ENCODE data around the gene GRIN2A. TPM values are rescaled to one million over a fixed set of nuclear protein-coding genes. Genes with fewer than 3 reads are reported as not detected.

GRIN2A gene
- total and polyA plus RNA-seq, 2 experiments from 2014 or later = 0.42 to 5.5 TPM

GRCh38 chr16:10069374-10069773 lies 112.9 kb downstream of the GRIN2A start:
- Histone ChIP-seq H3K9me3 (ENCODE audit: low read depth) (no peaks in the 10 kb centered on the region), H3K4me3 (no peak overlapping the region), H3K4me1 (ENCODE audit: low read depth) (no peaks in the 10 kb centered on the region), H3K27ac (no peak overlapping the region), H3K36me3 (no peaks in the 10 kb centered on the region), H3K27me3 (no peaks in the 10 kb centered on the region)
- no peak for TF ChIP-seq CTCF (IDR thresholded peaks at IDR 0.05; ENCODE audit: low read depth, low read length)
- DNase-seq (ENCODE audit: low read depth in 1 of 2, low spot score in 1 of 2) = peak in 1 of 2 donors; percentile 37

GRCh38 chr16:10067835-10068234 lies 114.4 kb downstream of the GRIN2A start:
- H3K4me1 ChIP-seq (ENCODE audit: low read depth) = no peaks in the 10 kb centered on the region
- H3K9me3 ChIP-seq (ENCODE audit: low read depth) = no peaks in the 10 kb centered on the region
- no peak for TF ChIP-seq CTCF (IDR thresholded peaks at IDR 0.05; ENCODE audit: low read depth, low read length)
- no peaks in the 10 kb centered on the region for H3K36me3 ChIP-seq
- no peaks in the 10 kb centered on the region for H3K27me3 ChIP-seq
- DNase-seq (ENCODE audit: low read depth in 1 of 2, low spot score in 1 of 2) = no peak
- H3K27ac ChIP-seq = no peak overlapping the region
- no peak overlapping the region for H3K4me3 ChIP-seq

GRCh38 chr16:10067406-10067805 lies 114.8 kb downstream of the GRIN2A start:
- Histone ChIP-seq H3K4me3 (no peak overlapping the region), H3K36me3 (no peaks in the 10 kb centered on the region), H3K9me3 (ENCODE audit: low read depth) (no peaks in the 10 kb centered on the region), H3K27me3 (no peaks in the 10 kb centered on the region), H3K27ac (no peak overlapping the region), H3K4me1 (ENCODE audit: low read depth) (peaks cover under 1% of the 10 kb centered on the region)
- DNase-seq (ENCODE audit: low read depth in 1 of 2, low spot score in 1 of 2) = no peak
- TF ChIP-seq CTCF (IDR thresholded peaks at IDR 0.05; ENCODE audit: low read depth, low read length) = no peak

- Histone ChIP-seq H3K4me3 (no peak overlapping the region), H3K27ac (no peak overlapping the region), H3K4me1 (ENCODE audit: low read depth) (peaks cover 3% of the 10 kb centered on the region), H3K36me3 (no peaks in the 10 kb centered on the region), H3K27me3 (no peaks in the 10 kb centered on the region), H3K9me3 (ENCODE audit: low read depth) (no peaks in the 10 kb centered on the region)
- DNase-seq (ENCODE audit: low read depth in 1 of 2, low spot score in 1 of 2) = no peak
- no peak for TF ChIP-seq CTCF (IDR thresholded peaks at IDR 0.05; ENCODE audit: low read depth, low read length)
These were observed 117.2 kb downstream of the GRIN2A start for GRCh38 chr16:10065019-10065418.

- Histone ChIP-seq H3K36me3 (no peaks in the 10 kb centered on the region), H3K27me3 (no peaks in the 10 kb centered on the region), H3K9me3 (ENCODE audit: low read depth) (no peaks in the 10 kb centered on the region), H3K27ac (no peak overlapping the region), H3K4me3 (no peak overlapping the region), H3K4me1 (ENCODE audit: low read depth) (peaks cover 10% of the 10 kb centered on the region)
- no peak for TF ChIP-seq CTCF (IDR thresholded peaks at IDR 0.05; ENCODE audit: low read depth, low read length)
- no peak for DNase-seq (ENCODE audit: low read depth in 1 of 2, low spot score in 1 of 2)
These were observed 133.4 kb downstream of the GRIN2A start for GRCh38 chr16:10048850-10049249.

- DNase-seq (ENCODE audit: low read depth in 1 of 2, low spot score in 1 of 2) = no peak
- TF ChIP-seq CTCF (IDR thresholded peaks at IDR 0.05; ENCODE audit: low read depth, low read length) = no peak
- H3K27ac ChIP-seq = no peak overlapping the region
These were observed 136.3 kb downstream of the GRIN2A start for GRCh38 chr16:10045947-10046346.

More at GRCh38 chr16:10045947-10046346, 136.3 kb downstream of the GRIN2A start:
- no peak overlapping the region for H3K4me3 ChIP-seq
- H3K36me3 ChIP-seq = no peaks in the 10 kb centered on the region
- H3K9me3 ChIP-seq (ENCODE audit: low read depth) = no peaks in the 10 kb centered on the region
- no peaks in the 10 kb centered on the region for H3K4me1 ChIP-seq (ENCODE audit: low read depth)
- H3K27me3 ChIP-seq = no peaks in the 10 kb centered on the region

All from cardiac muscle cell (in vitro differentiated cells and primary cell).